Measurements from ENCODE around the gene UNC50.
A peak's percentile ranks its signal among the peaks of the same experiment; 100 is the strongest.

UNC50 gene

GRCh38 chr2:98569197-98569793 is 39.1 kb upstream of the UNC50 start:
- peak; percentile 43 to 76 for DNase-seq
- TF ChIP-seq GATA1 (IDR thresholded peaks at IDR 0.05; ENCODE audit: low read depth, low read length) (no peak), POLR2A (IDR thresholded peaks at IDR 0.05; ENCODE audit: low read length) (no peak)

GRCh38 chr2:98569915-98570314 is 38.5 kb upstream of the UNC50 start:
- TF ChIP-seq POLR2A (IDR thresholded peaks at IDR 0.05; ENCODE audit: low read length) (no peak), GATA1 (IDR thresholded peaks at IDR 0.05; ENCODE audit: low read depth, low read length) (no peak)
- DNase-seq = no peak

GRCh38 chr2:98570356-98570755 is 38.0 kb upstream of the UNC50 start:
- TF ChIP-seq POLR2A (IDR thresholded peaks at IDR 0.05; ENCODE audit: low read length) = no peak
- TF ChIP-seq GATA1 (IDR thresholded peaks at IDR 0.05; ENCODE audit: low read depth, low read length) = no peak
- no peak for DNase-seq

GRCh38 chr2:98571121-98571701 is 37.2 kb upstream of the UNC50 start:
- TF ChIP-seq POLR2A (IDR thresholded peaks at IDR 0.05; ENCODE audit: low read length) (no peak), GATA1 (IDR thresholded peaks at IDR 0.05; ENCODE audit: low read depth, low read length) (no peak)
- no peak for DNase-seq

GRCh38 chr2:98571796-98572195 is 36.6 kb upstream of the UNC50 start:
- TF ChIP-seq POLR2A (IDR thresholded peaks at IDR 0.05; ENCODE audit: low read length) (no peak), GATA1 (IDR thresholded peaks at IDR 0.05; ENCODE audit: low read depth, low read length) (no peak)
- DNase-seq = no peak

- TF ChIP-seq GATA1 (IDR thresholded peaks at IDR 0.05; ENCODE audit: low read depth, low read length) (no peak), POLR2A (IDR thresholded peaks at IDR 0.05; ENCODE audit: low read length) (no peak)
- DNase-seq = no peak
Observed at GRCh38 chr2:98572211-98572610, 36.2 kb upstream of the UNC50 start.

- no peak for DNase-seq
- TF ChIP-seq POLR2A (IDR thresholded peaks at IDR 0.05; ENCODE audit: low read length) (no peak), GATA1 (IDR thresholded peaks at IDR 0.05; ENCODE audit: low read depth, low read length) (no peak)
Observed at GRCh38 chr2:98572676-98573075, 35.7 kb upstream of the UNC50 start.

GRCh38 chr2:98573426-98573825 is 35.0 kb upstream of the UNC50 start:
- TF ChIP-seq POLR2A (IDR thresholded peaks at IDR 0.05; ENCODE audit: low read length) = no peak
- no peak for TF ChIP-seq GATA1 (IDR thresholded peaks at IDR 0.05; ENCODE audit: low read depth, low read length)
- no peak for DNase-seq

- TF ChIP-seq GATA1 (IDR thresholded peaks at IDR 0.05; ENCODE audit: low read depth, low read length) = no peak
- TF ChIP-seq POLR2A (IDR thresholded peaks at IDR 0.05; ENCODE audit: low read length) = no peak
- no peak for DNase-seq
Observed at GRCh38 chr2:98576666-98577312, 31.6 kb upstream of the UNC50 start.

- DNase-seq = no peak
- TF ChIP-seq GATA1 (IDR thresholded peaks at IDR 0.05; ENCODE audit: low read depth, low read length) = no peak
- TF ChIP-seq POLR2A (IDR thresholded peaks at IDR 0.05; ENCODE audit: low read length) = no peak
Observed at GRCh38 chr2:98577313-98577712, 31.1 kb upstream of the UNC50 start.

GRCh38 chr2:98578231-98578630 is 30.2 kb upstream of the UNC50 start:
- TF ChIP-seq POLR2A (IDR thresholded peaks at IDR 0.05; ENCODE audit: low read length) (no peak), GATA1 (IDR thresholded peaks at IDR 0.05; ENCODE audit: low read depth, low read length) (no peak)
- DNase-seq = no peak

GRCh38 chr2:98579926-98580325 is 28.5 kb upstream of the UNC50 start:
- no peak for TF ChIP-seq GATA1 (IDR thresholded peaks at IDR 0.05; ENCODE audit: low read depth, low read length)
- TF ChIP-seq POLR2A (IDR thresholded peaks at IDR 0.05; ENCODE audit: low read length) = no peak
- no peak for DNase-seq

- no peak for DNase-seq
- TF ChIP-seq GATA1 (IDR thresholded peaks at IDR 0.05; ENCODE audit: low read depth, low read length) (no peak), POLR2A (IDR thresholded peaks at IDR 0.05; ENCODE audit: low read length) (no peak)
Observed at GRCh38 chr2:98580656-98581284, 27.6 kb upstream of the UNC50 start.

GRCh38 chr2:98582523-98582922 is 25.9 kb upstream of the UNC50 start:
- no peak for TF ChIP-seq POLR2A (IDR thresholded peaks at IDR 0.05; ENCODE audit: low read length)
- no peak for TF ChIP-seq GATA1 (IDR thresholded peaks at IDR 0.05; ENCODE audit: low read depth, low read length)

More at GRCh38 chr2:98582523-98582922, 25.9 kb upstream of the UNC50 start:
- DNase-seq = no peak

All from erythroblast (primary cell).